PFSK-1 (cell line): ENCODE measurements around the gene MX1.

Source experiments
- FOXP2 ChIP-seq: optimal IDR thresholded peaks from 2 replicates; pipeline ENCODE3; 2011; ENCODE audit warnings: borderline replicate concordance, control low read depth, inconsistent platforms; ENCODE audit not compliant: insufficient read depth; ENCODE audit errors: extremely low read length, extremely low read depth
- POLR2AphosphoS5 ChIP-seq: IDR thresholded peaks from 2 replicates; pipeline ENCODE4 v1.6.1; 2012; ENCODE audit warnings: low read depth, mild to moderate bottlenecking, control low read depth, low read length, moderate library complexity
- SIN3A ChIP-seq: IDR thresholded peaks from 2 replicates; pipeline ENCODE4 v1.6.1; 2012; ENCODE audit warnings: mild to moderate bottlenecking, low read length, moderate library complexity, borderline replicate concordance; ENCODE audit not compliant: insufficient read depth
- TAF1 ChIP-seq: IDR thresholded peaks from 2 replicates; pipeline ENCODE4 v1.6.1; 2012; ENCODE audit warnings: low read length, control low read depth, borderline replicate concordance; ENCODE audit not compliant: insufficient read depth
- TF ChIP-seq, protein P1 (sequence below), 2 experiments: IDR thresholded peaks; 2 replicates each; pipeline versions ENCODE4 v1.6.1 to v1.8.0; 2011 to 2012; ENCODE audit warnings: low read depth in 2 of 2, low read length in 2 of 2, control low read depth in 1 of 2, inconsistent platforms in 1 of 2, mild to moderate bottlenecking in 1 of 2, moderate library complexity in 1 of 2; ENCODE audit not compliant: insufficient read depth in 1 of 2

DNA sequence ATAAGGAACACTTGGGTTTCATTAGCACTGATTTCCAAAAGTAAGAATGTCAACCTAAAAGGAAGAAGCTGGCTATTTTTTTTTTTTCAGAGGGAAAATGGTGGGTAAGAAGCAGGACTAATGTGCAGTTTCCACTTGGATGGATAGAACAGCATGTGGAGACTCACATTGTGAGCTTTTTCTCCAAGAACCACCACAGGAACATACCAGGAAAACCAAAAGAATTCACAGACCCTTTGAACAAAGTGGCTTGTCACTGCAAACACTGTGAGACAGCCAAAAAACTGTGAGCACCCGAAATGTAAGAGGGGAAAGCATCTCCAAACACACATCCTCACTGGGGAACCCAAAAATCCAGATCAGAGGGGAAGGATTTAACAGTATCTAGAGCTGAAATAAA is 15.7 kb upstream of the MX1 start:
- TF ChIP-seq POLR2AphosphoS5 (no peak), TAF1 (no peak), FOXP2 (no peak), SIN3A (no peak)
- TF ChIP-seq, protein P1, sequence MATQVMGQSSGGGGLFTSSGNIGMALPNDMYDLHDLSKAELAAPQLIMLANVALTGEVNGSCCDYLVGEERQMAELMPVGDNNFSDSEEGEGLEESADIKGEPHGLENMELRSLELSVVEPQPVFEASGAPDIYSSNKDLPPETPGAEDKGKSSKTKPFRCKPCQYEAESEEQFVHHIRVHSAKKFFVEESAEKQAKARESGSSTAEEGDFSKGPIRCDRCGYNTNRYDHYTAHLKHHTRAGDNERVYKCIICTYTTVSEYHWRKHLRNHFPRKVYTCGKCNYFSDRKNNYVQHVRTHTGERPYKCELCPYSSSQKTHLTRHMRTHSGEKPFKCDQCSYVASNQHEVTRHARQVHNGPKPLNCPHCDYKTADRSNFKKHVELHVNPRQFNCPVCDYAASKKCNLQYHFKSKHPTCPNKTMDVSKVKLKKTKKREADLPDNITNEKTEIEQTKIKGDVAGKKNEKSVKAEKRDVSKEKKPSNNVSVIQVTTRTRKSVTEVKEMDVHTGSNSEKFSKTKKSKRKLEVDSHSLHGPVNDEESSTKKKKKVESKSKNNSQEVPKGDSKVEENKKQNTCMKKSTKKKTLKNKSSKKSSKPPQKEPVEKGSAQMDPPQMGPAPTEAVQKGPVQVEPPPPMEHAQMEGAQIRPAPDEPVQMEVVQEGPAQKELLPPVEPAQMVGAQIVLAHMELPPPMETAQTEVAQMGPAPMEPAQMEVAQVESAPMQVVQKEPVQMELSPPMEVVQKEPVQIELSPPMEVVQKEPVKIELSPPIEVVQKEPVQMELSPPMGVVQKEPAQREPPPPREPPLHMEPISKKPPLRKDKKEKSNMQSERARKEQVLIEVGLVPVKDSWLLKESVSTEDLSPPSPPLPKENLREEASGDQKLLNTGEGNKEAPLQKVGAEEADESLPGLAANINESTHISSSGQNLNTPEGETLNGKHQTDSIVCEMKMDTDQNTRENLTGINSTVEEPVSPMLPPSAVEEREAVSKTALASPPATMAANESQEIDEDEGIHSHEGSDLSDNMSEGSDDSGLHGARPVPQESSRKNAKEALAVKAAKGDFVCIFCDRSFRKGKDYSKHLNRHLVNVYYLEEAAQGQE (IDR thresholded peaks at IDR 0.05; ENCODE audit: insufficient read depth in 1 of 2, low read depth in 2 of 2, low read length in 2 of 2), result no peak
